Stimulated activated CD8-positive, alpha-beta memory T cell treated with anti-CD3 and anti-CD28 coated beads, Interleukin-7, amount 100 ng/mL, for 24 hours (primary cell): ENCODE measurements around the gene FUT2.
"Not testable (repeated sequence)": the region's sequence is repeated elsewhere in the genome, so short reads cannot be mapped to it uniquely, and the experiment has no call there.

ENCODE experiments used
- DNase-seq: peaks from one replicate; pipeline ENCODE4 v3.0.0-alpha.2; 2020; ENCODE audit warnings: low read depth

The FUT2 gene

DNA sequence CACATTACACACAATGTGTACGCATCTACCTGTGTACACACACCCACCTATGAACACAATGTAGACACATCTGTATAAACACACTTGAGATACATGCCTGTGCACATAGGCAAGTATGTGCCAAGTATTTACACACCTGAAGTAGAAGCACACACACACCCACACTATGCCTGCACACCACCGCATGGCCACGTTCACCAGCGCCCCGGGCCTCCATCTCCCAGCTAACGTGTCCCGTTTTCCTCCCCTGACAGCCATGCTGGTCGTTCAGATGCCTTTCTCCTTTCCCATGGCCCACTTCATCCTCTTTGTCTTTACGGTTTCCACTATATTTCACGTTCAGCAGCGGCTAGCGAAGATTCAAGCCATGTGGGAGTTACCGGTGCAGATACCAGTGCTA is 6.9 kb downstream of the FUT2 start:
- no peak for DNase-seq

DNA sequence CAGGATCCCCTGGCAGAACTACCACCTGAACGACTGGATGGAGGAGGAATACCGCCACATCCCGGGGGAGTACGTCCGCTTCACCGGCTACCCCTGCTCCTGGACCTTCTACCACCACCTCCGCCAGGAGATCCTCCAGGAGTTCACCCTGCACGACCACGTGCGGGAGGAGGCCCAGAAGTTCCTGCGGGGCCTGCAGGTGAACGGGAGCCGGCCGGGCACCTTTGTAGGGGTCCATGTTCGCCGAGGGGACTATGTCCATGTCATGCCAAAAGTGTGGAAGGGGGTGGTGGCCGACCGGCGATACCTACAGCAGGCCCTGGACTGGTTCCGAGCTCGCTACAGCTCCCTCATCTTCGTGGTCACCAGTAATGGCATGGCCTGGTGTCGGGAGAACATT is 7.5 kb downstream of the FUT2 start:
- DNase-seq = no peak

DNA sequence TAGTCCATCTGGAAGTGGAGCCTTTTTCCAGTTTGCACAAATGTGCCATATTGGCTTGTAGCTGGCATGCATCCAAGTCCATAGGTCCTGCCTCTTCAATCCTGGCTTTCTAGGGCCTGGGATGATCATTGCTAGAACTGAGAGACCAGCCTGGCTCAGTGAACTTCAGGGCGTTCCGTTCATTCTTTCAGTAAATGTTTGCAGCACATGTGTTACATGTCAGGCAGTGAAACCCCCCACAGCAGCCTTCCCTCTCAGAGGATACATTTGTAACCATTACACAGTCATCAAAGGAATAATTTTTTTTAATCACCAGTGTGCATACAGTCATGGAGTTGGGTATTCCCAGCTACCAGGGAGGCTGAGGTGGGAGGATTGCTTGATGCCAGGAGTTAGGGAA is 9.7 kb downstream of the FUT2 start:
- DNase-seq = no peak

DNA sequence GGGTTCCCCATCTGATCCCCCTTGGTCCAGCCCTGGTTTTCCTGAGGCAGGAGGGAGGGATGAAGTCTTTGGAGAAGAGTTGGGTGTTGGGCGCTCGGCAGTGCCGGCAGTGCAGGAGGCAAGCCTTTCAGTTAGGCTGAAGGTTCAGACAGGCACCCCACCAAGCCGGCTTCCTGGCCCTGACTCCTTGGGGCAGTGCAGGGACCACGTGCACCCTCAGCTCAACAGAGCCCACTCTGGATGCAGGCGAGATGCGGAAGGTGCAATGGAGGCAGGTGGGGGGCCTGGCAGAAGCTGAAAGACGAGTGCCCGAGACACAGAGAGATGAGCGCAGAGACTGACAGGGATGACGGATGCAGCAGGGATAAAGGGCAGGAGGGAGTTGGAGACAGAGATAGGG is 12.7 kb downstream of the FUT2 start:
- DNase-seq = no peak

DNA sequence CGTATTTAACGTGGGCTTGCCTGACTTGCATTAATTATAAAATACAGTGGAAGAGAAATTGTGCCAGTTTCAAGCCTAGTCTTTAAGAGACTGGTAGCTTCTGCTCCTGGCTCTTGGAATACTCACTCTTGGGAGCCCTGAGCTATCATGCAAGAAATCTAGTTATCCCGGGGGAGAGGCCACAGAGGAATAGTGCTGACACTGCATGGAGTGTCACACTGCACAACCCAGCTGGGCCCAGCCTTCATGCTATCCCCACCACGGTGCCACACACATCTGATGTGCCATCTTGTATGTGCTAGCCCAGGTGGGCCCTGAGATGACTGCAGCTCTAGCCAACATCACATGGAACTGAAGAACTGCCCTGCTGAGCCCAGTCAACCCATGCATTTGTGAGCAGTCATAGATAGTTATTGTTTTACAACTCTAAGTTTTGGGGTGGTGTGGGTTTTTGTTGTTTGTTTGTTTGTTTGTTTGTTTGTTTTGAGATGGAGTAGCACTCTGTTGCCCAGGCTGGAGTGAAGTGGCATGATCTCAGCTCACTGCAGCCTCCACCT is 15.4 kb downstream of the FUT2 start:
- DNase-seq = no peak

DNA sequence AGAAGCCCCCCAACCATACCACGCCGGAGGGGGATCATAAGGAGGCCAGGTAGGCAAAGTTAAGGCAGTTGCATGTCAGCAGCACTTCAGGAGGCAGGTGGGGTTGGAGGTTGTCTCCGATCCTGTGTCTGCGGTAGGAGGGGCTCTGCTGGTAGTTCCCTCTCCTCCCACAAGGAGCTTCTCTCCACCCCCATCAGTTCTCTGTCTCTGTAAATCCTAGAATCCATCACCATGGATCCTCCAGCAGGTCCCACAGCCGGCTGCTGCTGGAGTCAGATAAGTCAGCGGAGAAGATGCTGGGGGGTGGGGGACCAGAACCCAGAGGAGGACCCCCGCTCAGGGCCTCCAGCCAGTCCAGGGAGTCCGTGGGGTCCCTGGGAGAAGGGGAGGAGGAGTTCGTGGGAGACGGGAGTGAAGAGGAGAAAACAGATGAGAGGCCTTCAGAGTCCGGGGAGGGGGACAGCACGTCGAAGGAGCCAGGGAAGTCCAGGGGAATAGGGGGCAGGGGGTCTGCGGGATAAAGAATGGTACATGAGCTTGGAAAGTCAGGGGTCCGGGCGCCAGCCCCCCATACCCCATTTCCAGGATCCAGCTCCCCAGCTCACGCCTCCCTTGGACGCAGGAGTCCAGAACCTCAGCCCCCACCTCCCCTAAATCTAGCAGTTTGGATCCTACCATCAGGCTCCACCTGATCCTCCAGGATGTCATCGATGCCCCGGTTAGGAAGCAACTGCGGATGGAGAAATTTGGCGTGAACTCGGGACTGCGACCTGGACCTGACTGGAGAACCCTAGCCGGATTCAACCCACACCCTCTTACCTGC is 17.5 kb downstream of the FUT2 start:
- no peak for DNase-seq

DNA sequence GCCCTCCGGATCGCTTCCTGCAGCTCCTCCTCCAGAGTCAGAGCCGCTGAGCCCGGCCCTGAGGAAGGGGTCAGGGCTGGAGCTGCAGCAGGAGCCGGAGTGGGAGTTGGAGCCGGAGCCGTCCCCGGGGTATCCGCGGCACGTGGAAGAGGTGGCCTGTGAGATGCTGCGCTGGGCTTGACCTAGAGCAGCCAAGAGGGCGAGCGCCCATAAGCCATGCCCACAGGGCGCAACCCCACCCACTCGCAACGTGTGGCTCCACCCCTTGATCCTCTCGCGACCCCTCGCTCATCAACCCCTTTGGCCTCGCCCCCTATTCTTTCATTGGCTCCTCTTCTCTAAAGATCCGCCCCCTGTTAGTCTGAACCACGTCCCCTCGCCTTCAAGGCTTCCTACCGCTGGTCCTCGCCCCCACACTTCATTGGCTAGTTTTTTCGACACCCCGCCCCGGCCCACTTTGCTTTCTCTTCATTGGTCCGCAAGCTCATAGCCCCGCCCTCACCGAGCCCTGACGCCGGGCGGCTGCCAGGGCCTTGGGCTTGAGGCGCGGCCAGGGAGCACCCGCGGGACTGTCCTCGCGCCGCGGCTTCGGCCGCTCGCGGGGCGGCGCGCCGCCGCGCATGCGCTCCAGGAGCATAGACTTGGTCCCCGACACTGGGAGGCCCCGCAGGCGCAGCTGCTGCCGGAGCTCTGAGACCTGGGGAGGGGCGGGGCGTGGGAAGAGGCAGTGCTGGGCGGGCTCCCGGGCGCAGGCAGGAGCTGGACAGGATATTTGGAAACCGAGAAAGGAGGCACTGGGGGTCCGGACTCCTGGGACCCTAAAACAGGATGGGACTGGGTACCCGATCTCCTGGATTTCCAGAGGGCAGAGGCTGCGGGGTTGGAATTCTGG is 18.3 kb downstream of the FUT2 start:
- peak; percentile 94 for DNase-seq

DNA sequence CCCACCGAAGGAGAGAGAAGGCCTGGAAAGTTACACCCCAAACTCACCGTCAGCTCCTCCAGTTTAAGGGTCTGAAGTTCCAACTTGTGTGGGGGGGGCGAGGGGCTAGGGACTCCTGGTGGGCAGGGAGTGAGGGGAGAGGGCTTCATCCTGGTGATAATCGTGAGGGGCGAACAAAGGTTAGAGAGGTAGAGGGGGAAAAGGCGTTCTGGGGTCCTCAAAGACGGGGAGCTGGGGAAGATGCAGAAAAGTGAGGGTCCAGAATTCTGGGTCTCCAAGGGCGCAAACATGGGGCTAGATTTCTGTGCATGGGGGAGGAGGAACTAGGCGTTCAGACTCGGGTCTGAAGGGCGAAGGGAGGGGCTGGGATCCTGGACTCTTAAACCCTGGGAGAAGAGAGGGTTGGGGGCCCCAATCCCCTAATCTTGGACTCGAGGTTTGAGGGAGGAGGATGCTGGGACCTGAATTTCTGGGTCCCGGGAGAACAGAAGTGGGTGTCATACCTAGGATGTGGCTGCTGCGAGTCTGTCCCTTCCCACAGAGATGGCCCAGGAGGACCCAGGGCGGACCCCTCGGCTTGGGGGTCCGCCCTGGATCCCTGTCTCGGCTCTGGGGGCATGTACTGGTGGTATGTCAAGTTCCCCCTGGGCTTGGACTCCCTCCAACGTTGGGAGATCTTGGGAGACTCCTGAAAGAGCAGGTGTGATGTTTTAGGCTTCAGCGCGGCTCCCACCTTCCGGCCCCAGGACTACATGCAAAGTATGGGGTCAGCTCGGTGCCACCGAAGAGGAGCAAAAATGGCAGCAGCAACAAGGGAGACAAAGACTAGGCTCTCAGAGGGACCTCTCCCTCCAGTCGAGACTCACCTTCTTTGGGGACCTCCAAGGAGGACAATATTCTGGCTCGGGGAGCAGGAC is 19.2 kb downstream of the FUT2 start:
- no peak for DNase-seq

DNA sequence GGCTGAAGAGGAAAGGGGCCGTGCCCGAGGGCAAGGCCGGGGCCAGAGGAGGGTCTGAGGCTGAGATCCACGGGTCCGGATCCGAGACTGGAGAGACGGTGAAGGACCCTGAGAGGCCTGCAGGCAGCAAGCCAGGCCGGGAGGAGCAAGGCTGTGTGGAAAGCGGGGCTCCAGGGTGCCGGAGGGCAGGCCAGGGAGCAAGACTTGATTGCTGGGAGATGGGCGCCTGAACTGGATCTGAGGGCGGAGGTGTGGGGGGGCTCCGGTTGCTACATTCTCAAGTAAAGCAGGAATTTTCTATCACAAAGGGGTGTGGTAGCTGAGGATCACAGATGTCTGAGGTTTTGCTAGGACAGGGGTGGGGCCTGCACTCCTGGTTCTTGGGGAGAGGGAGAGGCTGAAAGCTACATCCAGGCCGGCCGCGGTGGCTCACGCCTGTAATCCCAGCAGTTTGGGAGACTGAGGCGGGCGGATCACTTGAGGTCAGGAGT is 20.0 kb downstream of the FUT2 start:
- DNase-seq = no peak

DNA sequence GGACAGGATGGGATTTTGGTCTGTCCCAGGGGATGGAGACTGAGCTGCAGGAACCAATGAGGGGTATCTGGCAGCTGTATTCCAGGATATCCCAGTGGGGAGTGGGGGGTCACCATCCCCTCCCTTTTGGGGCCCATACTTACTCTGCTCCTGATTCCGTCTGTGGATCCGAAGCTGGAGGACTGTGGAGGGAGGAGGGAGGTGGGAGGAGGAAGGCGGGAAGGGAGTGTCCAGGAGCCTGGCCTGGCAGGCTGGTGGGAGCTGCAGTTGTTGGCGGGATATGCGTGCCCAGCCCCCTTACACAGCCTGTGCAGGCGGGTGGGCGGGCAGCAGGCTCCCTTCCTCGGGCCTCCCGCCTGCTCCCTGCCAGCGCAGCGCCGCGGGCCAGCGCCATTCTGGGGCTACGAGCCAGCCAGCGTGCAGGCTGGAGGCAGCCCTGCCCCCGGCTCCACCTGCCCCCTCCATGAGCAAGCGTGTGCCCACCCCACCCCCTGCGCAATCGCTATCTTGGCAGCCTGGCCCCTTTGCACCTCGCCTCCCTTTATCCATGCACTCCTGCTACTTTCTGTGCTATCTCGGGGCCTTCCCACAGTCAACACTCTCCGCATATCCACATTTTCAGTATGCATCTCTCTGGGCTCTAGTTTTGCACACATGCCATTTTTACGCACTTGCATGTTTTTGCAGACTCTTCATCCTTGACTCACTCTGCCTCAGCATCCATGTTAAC is 21.0 kb downstream of the FUT2 start:
- no peak for DNase-seq

DNA sequence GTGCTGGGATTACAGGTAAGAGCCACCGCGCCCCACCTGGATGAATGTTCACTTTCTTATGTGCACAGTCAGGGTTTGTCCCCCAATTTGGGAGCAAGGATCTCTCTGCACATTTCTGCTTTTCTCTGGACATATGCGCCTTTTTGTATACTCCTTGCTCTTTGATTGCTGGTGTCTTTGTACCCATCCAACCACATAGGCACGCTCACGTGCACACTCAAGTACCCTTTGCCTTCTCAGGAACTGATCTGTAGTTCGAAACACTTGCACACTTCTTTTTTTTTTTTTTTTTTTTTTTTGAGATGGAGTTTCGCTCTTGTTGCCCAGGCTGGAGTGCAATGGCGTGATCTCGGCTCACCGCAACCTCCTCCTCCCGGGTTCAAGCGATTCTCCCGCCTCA is 22.3 kb downstream of the FUT2 start:
- DNase-seq = not testable (repeated sequence)

DNA sequence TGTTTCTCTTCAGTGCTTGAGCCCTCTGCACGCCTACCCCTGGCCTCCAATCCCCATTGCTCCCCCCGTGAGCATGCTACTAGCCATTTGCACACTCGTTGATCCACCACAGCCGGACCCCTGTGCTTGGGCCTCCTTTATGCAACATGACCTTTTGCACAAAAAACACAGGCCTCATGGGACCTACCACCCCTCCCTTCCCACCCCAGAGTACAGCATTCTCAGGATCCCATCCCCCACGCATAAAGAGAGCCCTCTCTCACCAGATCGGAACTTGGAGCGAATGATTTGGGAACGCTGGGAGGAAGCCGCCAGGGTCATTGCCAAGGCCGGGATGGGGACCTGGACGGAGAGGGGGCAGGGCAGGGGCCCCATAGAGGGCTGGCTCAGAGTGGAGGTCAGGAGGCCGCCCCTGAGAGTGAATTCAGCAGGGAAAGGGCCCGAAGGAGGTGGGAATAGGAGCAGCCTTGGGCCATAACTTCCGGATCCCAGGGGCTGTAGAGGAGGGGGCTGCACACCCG is 23.0 kb downstream of the FUT2 start:
- no peak for DNase-seq

DNA sequence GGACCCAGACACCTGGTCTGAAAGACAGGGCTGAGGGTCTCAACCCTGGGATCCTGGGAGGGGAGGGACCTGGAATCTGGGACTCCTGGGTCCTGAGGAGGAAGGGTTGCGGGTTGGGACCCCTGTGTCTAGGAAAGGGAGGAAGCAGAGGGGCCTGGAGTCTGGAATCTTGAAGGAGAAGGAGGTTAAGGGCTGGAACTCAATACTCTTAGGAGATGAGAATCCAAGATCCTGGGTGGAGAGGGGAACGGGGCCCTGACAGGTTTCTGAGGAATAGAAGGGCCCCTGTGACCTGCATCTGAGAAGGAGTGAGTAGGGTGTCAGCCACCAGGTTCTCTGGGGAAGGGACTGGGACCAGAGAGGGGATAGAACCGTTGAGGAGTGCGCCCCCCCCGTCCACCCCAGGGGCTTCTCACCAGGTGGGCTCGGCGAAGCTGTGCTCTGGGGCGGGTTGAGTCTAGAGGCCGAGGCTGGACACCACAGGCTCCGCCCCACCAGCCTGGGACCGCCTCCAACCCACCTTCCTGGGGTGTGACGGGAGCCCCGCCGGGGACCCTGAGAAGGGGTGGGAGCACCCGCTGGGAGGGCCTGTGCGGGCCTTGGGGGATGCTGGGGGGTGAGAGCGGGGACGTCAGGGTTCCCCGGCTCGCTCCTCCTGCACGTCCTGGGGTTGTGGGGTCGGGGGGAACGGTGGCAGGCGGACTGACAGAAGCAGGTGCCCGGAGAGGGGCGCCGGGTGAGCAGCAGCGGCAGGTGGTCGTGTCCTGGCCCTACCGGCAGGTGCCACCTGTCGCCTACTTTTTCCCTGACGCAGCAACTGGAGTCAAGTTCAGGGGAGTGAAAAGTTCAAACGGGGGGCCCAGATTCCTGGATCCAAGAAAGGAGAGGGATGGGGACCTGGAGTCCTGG is 23.7 kb downstream of the FUT2 start, which contains the start of gene MAMSTR:
Gene MAMSTR (minus strand): TSS at position 463 of the 909 bp plus-strand sequence. CDS start 694 bp downstream, outside the sequence.
- no peak for DNase-seq

DNA sequence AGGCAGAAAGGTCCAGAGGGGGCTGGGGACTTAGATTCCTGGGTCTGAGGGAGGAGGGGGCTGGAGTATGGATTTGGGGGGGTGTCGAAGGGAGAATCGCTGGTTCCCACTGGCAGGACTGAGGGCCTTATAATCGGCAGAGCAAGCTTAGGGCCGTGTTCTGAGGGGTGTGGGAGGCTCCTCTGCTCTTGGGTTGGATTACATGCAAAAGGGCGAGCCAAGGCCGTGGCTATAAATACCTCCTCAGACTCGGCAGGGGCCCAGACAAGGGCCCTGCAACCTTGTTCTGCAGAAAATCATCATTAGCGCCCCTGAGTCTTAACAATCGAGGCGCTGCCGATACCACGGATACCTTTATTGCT is 24.5 kb downstream of the FUT2 start:
- no peak for DNase-seq

DNA sequence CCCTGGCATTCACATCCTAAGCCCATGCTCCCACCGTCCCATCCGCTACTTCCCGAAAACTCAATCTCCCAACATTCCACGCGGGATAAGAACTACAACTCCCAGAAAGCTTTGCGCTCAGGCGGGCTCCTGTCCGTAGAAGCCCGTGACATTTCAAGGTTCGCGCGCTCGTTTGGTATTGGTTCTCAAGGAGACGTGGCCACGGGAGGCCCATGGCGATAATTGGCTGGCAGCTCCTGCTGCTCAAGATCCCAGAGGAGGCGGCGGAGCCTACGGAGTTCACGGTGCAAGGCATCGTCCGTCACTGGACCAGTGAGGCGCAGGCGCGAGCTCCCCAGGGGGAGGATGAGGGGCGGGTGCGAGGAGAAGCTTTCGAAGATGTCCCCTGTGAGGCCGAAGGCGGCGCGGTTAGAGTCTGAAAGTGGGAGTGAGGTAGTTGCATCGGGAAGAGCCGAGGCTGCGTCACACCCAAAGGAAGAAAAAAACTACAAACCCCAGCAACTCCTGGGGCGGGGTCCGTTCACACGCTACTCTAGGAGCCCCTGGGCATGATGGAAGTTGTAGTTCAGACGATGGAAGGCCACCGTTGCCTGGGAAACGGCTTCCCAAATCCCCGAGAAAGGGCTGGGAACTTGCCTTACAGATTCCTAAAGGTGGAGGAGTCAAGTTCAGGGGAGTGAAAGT is 25.0 kb downstream of the FUT2 start:
- DNase-seq = peak; percentile 86

DNA sequence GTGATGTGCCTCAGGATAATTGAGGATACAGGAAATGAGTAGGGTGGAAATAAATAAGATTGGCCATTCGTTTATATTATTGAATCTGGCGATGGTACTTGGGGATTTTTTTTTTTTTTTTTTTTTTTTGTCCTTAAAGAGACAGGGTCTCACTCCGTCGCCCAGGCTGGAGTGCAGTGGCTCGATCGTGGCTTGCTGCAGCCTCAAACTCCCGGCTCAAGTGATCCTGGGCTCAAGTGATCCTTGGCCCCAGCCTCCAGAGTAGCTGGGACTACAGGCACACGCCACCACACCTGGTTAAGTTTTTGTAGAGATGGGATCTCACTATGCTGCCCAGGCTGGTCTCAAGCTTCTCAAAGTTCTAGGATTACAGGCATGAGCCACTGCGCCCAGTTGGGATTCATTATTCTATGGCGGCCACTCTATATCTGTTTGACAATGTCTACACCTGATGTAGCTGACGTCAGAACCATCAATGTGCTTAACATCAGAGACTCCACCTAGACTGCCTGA is 26.5 kb downstream of the FUT2 start:
- no peak for DNase-seq

DNA sequence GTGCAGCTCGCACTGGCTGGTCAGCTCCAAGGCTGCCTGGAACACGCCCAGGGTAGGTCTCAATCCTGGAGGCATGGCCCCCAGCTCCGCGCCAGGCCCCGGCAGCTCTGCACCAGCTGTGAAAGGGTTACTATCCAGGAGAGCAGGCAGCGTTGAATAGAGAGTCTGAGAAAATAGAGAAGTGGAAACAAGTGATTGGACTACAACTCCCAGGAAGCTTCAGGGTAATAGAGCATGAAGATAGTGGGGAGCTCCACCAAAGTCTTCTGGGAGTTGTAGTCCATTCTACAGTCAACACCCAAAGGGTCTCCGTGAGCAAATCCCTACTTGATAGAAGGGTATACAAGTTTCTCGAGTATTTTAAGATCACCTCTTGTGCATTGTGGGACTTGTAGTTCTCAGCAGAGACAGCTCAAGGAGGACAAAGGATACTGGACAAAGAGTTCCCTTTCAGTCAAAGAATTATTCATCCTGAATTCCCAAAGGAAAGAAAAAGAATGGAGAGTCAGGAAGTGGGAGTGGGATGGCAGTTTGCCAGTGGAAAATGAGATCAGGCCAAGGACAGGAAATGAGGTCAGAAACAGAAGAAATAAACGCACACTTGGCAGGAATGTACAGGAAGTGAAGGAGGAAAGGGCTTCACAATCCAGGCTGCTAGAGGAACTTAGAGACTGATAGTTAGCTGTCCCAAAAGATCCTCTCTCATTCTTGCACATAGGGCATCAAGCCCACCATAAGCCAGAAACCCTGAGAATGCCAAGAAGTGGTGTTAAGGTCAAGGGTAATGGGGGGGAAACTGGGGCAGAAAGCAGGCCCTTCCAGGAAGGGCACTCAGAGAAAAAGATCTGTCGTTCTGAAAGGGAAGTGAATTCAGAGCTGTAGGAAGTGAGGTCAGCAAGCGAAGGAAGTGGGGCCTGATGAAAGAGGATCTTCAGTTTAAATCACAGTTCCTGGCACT is 29.3 kb downstream of the FUT2 start:
- no peak for DNase-seq

DNA sequence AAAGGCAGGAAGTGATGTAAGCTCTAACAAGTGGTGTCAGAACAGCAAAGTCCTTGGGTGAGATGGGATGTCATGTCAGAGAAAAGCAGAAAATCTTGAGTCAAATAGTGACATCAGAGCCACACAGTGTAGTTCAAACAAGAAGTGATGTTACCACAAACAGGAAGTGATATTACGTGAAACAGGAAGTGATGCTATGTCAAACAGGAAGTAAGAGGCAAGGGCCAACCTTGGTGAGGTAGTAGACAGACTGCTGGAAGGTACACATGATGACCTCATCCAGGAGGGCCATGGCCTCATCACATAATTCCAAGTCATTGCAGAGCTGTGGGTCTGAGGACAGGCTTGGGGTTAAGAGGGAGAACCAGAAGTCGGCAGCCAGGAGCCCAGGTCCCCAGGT is 30.8 kb downstream of the FUT2 start:
- DNase-seq = no peak
